Measurements from ENCODE around the gene LHX4.

GRCh38 chr1:180249725-180250498 lies 19.8 kb downstream of the LHX4 start:
- TF ChIP-seq CTCF (IDR thresholded peaks at IDR 0.05; ENCODE audit: insufficient read depth, low read depth, low read length) (no peak), EZH2 (IDR thresholded peaks at IDR 0.05; ENCODE audit: insufficient read depth, low read length) (no peak)

All from astrocyte (in vitro differentiated cells and primary cell).